Central memory CD8-positive, alpha-beta T cell (primary cell): Measurements from ENCODE around the gene TPST1.
"Not testable (repeated sequence)": the region's sequence is repeated elsewhere in the genome, so short reads cannot be mapped to it uniquely, and the experiment has no call there.

Experiments used
- ATAC-seq: fragments of 150-1000 bp; cut with Tn5 transposase; replicated peaks from 2 replicates; pipeline ENCODE4 v1.10.0; 2022; ENCODE audit warnings: mild to moderate bottlenecking, moderate FRiP score, moderate number of reproducible peaks; ENCODE audit not compliant: poor library complexity, severe bottlenecking; ENCODE audit errors: extremely low read depth
- DNase-seq, 2 donors: peaks; one replicate each; pipeline ENCODE4 v3.0.0; 2021; ENCODE audit warnings: low spot score in 2 of 2
- H3K27ac Mint-ChIP-seq: one replicate; pipeline ENCODE4 v1.8.0; 2022; ENCODE audit warnings: low read depth, mild to moderate bottlenecking, moderate library complexity, mixed read lengths
- H3K27me3 Mint-ChIP-seq: one replicate; pipeline ENCODE4 v1.8.0; 2022; ENCODE audit warnings: mixed read lengths
- H3K36me3 Mint-ChIP-seq: one replicate; pipeline ENCODE4 v1.8.0; 2022; ENCODE audit warnings: mild to moderate bottlenecking, moderate library complexity, mixed read lengths; ENCODE audit not compliant: insufficient read depth
- H3K4me1 Mint-ChIP-seq: one replicate; pipeline ENCODE4 v1.8.0; 2022; ENCODE audit warnings: mixed read lengths
- H3K4me3 Mint-ChIP-seq: one replicate; pipeline ENCODE4 v1.8.0; 2022; ENCODE audit warnings: mild to moderate bottlenecking, moderate library complexity, mixed read lengths
- H3K9me3 Mint-ChIP-seq: one replicate; pipeline ENCODE4 v1.8.0; 2022; ENCODE audit warnings: mixed read lengths

TPST1 gene

DNA sequence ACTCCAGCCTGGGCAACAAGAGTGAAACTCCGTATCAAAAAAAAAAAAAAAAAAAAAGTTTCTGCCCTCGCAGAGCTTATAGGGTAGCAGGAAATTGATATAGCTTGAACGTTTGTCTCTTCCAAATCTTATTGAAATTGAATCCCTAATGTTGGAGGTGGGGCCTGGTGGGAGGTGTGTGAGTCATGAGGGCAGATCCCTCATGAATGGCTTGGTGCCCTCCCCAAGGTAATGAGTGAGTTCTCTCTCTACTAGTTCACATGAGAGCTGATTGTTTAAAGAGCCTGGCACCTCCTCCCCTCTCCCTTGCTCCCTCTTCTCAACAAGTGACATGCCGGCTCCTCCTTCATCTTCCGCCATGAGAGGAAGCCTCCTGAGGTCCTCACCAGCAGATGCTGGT lies 193.7 kb downstream of the TPST1 start:
- H3K4me1 Mint-ChIP-seq, H3K9me3 Mint-ChIP-seq, H3K27ac Mint-ChIP-seq, H3K4me3 Mint-ChIP-seq, ATAC-seq, H3K27me3 Mint-ChIP-seq, DNase-seq, H3K36me3 Mint-ChIP-seq: not testable (repeated sequence)

DNA sequence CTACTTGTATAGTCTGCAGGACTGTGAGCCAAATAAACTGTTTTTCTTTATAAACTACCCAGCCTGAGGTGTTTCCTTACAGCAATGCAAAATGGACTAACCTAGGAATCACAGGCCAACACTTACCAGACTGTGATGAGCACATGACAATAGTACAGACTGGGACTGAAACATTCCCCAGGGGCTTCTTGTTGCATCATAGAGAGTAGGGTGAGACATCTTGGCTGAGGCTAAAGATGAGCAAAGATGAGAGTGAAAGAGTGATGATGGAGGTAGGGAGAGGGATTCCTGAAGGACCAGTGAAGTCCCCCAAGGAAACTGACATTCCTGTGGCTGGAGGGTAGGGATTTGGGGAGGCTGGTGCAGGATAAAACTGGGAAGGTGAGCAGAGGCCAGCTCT lies 194.4 kb downstream of the TPST1 start:
- H3K4me3 Mint-ChIP-seq, result no peak overlapping the region
- H3K27ac Mint-ChIP-seq, result no peak overlapping the region
- peaks cover 6% of the 10 kb centered on the region for H3K9me3 Mint-ChIP-seq
- DNase-seq (no peak), ATAC-seq (no peak)
- H3K36me3 Mint-ChIP-seq, result peaks cover 5% of the 10 kb centered on the region
- no peaks in the 10 kb centered on the region for H3K27me3 Mint-ChIP-seq
- H3K4me1 Mint-ChIP-seq, result no peaks in the 10 kb centered on the region

DNA sequence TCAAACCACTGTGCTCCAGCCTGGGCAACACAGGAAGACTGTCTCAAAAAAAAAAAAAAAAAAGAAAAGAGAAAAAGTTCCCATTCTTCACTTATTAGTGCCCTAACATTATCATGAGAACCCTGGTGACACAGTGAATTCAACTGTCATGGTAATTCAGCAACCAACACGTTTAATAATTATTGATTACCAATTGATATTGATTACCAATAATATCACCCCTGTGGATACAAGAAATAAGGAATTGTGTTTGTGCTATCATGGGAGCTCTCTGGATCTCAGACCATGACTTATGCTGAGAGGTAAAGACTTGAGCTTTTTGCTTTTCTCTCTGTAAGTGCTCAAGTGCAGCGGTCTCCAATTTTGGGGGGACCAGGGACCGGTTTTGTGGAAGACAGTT lies 195.3 kb downstream of the TPST1 start:
- ATAC-seq, result no peak
- Mint-ChIP-seq H3K27me3 (no peaks in the 10 kb centered on the region), H3K9me3 (peaks cover 6% of the 10 kb centered on the region), H3K4me1 (no peaks in the 10 kb centered on the region), H3K27ac (no peak overlapping the region), H3K36me3 (peaks cover 6% of the 10 kb centered on the region), H3K4me3 (no peak overlapping the region)
- DNase-seq, result no peak

DNA sequence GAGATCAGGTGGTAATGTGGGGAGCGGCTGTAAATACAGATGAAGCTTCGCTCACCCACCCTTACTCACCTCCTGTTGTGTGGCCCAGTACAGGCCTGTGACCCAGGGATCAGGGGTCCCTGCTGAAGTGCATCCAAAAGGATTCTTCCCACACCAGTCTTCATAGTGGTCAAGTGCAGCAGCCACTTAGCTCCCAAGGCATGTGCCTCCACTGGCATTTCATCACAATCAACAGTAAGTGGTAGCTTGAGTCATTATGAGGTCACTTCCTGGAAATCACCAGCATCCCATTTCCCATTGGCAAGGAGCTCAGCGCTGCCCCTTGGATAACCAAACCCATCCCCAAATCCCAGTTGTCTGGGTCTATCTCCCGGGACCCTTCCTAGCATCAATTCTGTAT lies 196.0 kb downstream of the TPST1 start:
- not testable (repeated sequence) for H3K4me3 Mint-ChIP-seq, DNase-seq, H3K36me3 Mint-ChIP-seq, H3K27ac Mint-ChIP-seq, ATAC-seq, H3K27me3 Mint-ChIP-seq, H3K4me1 Mint-ChIP-seq, H3K9me3 Mint-ChIP-seq

DNA sequence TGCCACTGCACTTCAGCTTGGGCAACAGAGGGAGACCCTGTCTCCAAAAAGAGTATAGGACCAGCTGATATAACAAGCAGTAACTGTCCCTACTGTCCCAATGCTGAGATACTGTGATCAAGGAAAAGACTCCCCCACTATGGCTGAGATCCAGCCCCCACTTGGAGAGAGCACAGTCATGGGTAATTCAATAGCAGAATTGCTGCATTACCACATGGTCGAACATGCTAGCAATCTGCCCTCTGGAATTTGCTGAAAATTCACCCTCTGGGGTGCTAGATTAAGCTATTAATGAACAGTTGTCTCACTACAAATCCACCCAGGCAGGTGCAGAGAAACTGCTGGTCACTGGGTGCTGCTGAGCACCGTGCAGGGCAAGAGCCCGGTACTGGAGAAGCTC lies 196.8 kb downstream of the TPST1 start:
- not testable (repeated sequence) for H3K27me3 Mint-ChIP-seq, H3K9me3 Mint-ChIP-seq, H3K4me3 Mint-ChIP-seq, DNase-seq, H3K27ac Mint-ChIP-seq, H3K4me1 Mint-ChIP-seq, ATAC-seq, H3K36me3 Mint-ChIP-seq

DNA sequence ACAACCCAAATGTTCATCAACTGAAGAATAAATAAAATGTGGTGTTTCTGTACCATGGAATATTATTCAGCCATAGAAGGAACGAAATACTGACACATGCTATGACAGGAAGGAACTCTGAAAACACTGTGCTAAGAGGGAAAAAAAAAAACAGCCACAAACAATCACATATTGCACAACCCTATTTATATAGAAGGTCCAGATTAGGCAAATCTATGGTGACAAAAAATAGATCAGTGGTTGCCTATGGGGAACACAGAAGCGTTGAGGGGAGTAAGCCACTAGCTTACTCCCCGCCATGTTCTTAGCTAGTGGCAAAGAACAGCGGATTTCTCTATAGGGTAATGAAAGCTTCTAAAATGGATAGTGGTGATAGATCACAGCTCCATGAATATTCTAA lies 198.4 kb downstream of the TPST1 start:
- Mint-ChIP-seq H3K9me3 (peaks cover 6% of the 10 kb centered on the region), H3K27me3 (no peaks in the 10 kb centered on the region), H3K4me3 (no peak overlapping the region), H3K36me3 (peaks cover 5% of the 10 kb centered on the region), H3K27ac (no peak overlapping the region), H3K4me1 (no peaks in the 10 kb centered on the region)
- ATAC-seq (no peak), DNase-seq (no peak)

DNA sequence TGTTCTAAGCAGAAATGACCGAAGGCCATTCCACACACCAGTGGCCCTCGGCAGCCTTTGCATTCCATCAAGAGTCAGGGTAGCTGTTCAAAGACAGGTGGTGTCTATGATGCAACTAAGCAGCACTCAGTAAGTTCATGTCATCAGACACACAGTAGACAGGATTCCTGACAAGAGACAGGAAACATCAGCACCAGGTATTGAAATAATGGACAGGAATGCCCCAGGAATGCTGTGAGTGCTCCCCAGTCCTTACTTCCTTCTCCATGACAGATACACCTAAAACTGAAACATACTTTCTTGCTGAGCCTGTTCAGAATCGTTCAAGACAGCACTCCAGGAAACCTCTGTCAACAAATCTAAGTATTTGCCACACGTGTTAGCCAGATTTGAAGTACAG lies 204.4 kb downstream of the TPST1 start:
- no peaks in the 10 kb centered on the region for H3K27me3 Mint-ChIP-seq
- H3K36me3 Mint-ChIP-seq, result peaks cover 9% of the 10 kb centered on the region
- DNase-seq (no peak), ATAC-seq (no peak)
- H3K4me1 Mint-ChIP-seq, result no peaks in the 10 kb centered on the region
- H3K4me3 Mint-ChIP-seq, result no peak overlapping the region
- H3K9me3 Mint-ChIP-seq, result no peaks in the 10 kb centered on the region
- H3K27ac Mint-ChIP-seq, result no peak overlapping the region
